ENCODE results near the gene PPFIA4.

- TF ChIP-seq CTCF (conservative IDR thresholded peaks at IDR 0.05; ENCODE audit: low read depth, low read length) (no peak), POLR2A (IDR thresholded peaks at IDR 0.05; ENCODE audit: low read depth, low read length) (no peak), ELK1 (IDR thresholded peaks at IDR 0.05; ENCODE audit: borderline replicate concordance, low read depth, low read length) (no peak), FOS (IDR thresholded peaks at IDR 0.05; ENCODE audit: low read depth, low read length) (no peak), CEBPB (IDR thresholded peaks at IDR 0.05; ENCODE audit: low read depth, low read length) (no peak), USF2 (IDR thresholded peaks at IDR 0.05; ENCODE audit: low read depth, low read length) (no peak), MAZ (IDR thresholded peaks at IDR 0.05; ENCODE audit: borderline replicate concordance, low read depth, low read length) (no peak), MXI1 (IDR thresholded peaks at IDR 0.05; ENCODE audit: borderline replicate concordance, low read depth, low read length) (no peak), RFX5 (IDR thresholded peaks at IDR 0.05; ENCODE audit: low read depth, low read length) (no peak), RCOR1 (IDR thresholded peaks at IDR 0.05; ENCODE audit: insufficient replicate concordance, low read length) (no peak), RAD21 (IDR thresholded peaks at IDR 0.05; ENCODE audit: low read length) (no peak), NFE2L2 (IDR thresholded peaks at IDR 0.05; ENCODE audit: low read depth, low read length) (no peak), SMC3 (IDR thresholded peaks at IDR 0.05; ENCODE audit: low read depth, low read length) (no peak), CHD1 (IDR thresholded peaks at IDR 0.05; ENCODE audit: low read depth, low read length) (no peak)
Observed at GRCh38 chr1:203017692-203018091, 8.6 kb upstream of the PPFIA4 start.
